Nephron progenitor cell (in vitro differentiated cells): ENCODE measurements around the gene CIDEC.
"Not testable (repeated sequence)": the region's sequence is repeated elsewhere in the genome, so short reads cannot be mapped to it uniquely, and the experiment has no call there.

Experiments
- DNase-seq: peaks from one replicate; pipeline ENCODE4 v3.0.0; 2021
- H3K27ac Mint-ChIP-seq: 2 replicates; pipeline ENCODE4 v1.8.0; 2021; ENCODE audit warnings: mild to moderate bottlenecking, moderate library complexity, mixed read lengths
- H3K27me3 Mint-ChIP-seq: 2 replicates; pipeline ENCODE4 v1.8.0; 2021; ENCODE audit warnings: mild to moderate bottlenecking, low read depth, mixed read lengths; ENCODE audit not compliant: poor library complexity
- H3K36me3 Mint-ChIP-seq: 2 replicates; pipeline ENCODE4 v1.8.0; 2021; ENCODE audit warnings: low read depth, mixed read lengths
- H3K4me1 Mint-ChIP-seq: 2 replicates; pipeline ENCODE4 v1.8.0; 2021; ENCODE audit warnings: mixed read lengths
- H3K4me3 Mint-ChIP-seq: 2 replicates; pipeline ENCODE4 v1.8.0; 2021; ENCODE audit warnings: mild to moderate bottlenecking, moderate library complexity, mixed read lengths
- H3K9me3 Mint-ChIP-seq: 2 replicates; pipeline ENCODE4 v1.8.0; 2021; ENCODE audit warnings: mild to moderate bottlenecking, moderate library complexity, mixed read lengths
- CTCF ChIP-seq: fragments of 200-600 bp; sonication (generic); IDR thresholded peaks from 2 replicates; pipeline ENCODE4 v1.5.0; 2021; ENCODE audit warnings: antibody characterized with exemption

The CIDEC gene

GRCh38 chr3:9855594-9855993 lies 24.5 kb downstream of the CIDEC start:
- H3K4me1 Mint-ChIP-seq = peaks cover 21% of the 10 kb centered on the region
- H3K4me3 Mint-ChIP-seq = no peak overlapping the region
- H3K9me3 Mint-ChIP-seq = no peaks in the 10 kb centered on the region
- no peak for DNase-seq
- TF ChIP-seq CTCF = no peak
- no peak overlapping the region for H3K27ac Mint-ChIP-seq
- peaks cover 20% of the 10 kb centered on the region for H3K27me3 Mint-ChIP-seq
- no peaks in the 10 kb centered on the region for H3K36me3 Mint-ChIP-seq

- Mint-ChIP-seq H3K4me1 (peaks cover 21% of the 10 kb centered on the region), H3K27ac (peak overlapping the region; percentile 85), H3K27me3 (peaks cover 27% of the 10 kb centered on the region)
- H3K36me3 Mint-ChIP-seq, DNase-seq, H3K4me3 Mint-ChIP-seq, H3K9me3 Mint-ChIP-seq: not testable (repeated sequence)
Measured at GRCh38 chr3:9854291-9854940, 25.6 kb downstream of the CIDEC start.

GRCh38 chr3:9852528-9852927 lies 27.5 kb downstream of the CIDEC start:
- H3K36me3 Mint-ChIP-seq = no peaks in the 10 kb centered on the region
- no peak overlapping the region for H3K4me3 Mint-ChIP-seq
- DNase-seq = no peak
- H3K27me3 Mint-ChIP-seq = peaks cover 32% of the 10 kb centered on the region
- no peak for TF ChIP-seq CTCF
- peaks cover 20% of the 10 kb centered on the region for H3K4me1 Mint-ChIP-seq
- no peak overlapping the region for H3K27ac Mint-ChIP-seq
- no peaks in the 10 kb centered on the region for H3K9me3 Mint-ChIP-seq

GRCh38 chr3:9851926-9852325 lies 28.1 kb downstream of the CIDEC start:
- not testable (repeated sequence) for H3K9me3 Mint-ChIP-seq, H3K4me3 Mint-ChIP-seq, H3K27ac Mint-ChIP-seq, H3K36me3 Mint-ChIP-seq, DNase-seq
- Mint-ChIP-seq H3K27me3 (peaks cover 32% of the 10 kb centered on the region), H3K4me1 (peaks cover 20% of the 10 kb centered on the region)

- H3K9me3 Mint-ChIP-seq, DNase-seq, H3K4me3 Mint-ChIP-seq, H3K27ac Mint-ChIP-seq, H3K36me3 Mint-ChIP-seq: not testable (repeated sequence)
- H3K4me1 Mint-ChIP-seq = peaks cover 20% of the 10 kb centered on the region
- peaks cover 35% of the 10 kb centered on the region for H3K27me3 Mint-ChIP-seq
Measured at GRCh38 chr3:9851383-9851782, 28.7 kb downstream of the CIDEC start.

GRCh38 chr3:9848860-9849259 lies 31.2 kb downstream of the CIDEC start:
- not testable (repeated sequence) for H3K27ac Mint-ChIP-seq, H3K36me3 Mint-ChIP-seq, H3K4me3 Mint-ChIP-seq, DNase-seq, H3K9me3 Mint-ChIP-seq
- peaks cover 14% of the 10 kb centered on the region for H3K4me1 Mint-ChIP-seq
- TF ChIP-seq CTCF = peak; percentile 57
- H3K27me3 Mint-ChIP-seq = peaks cover 35% of the 10 kb centered on the region

- Mint-ChIP-seq H3K27me3 (peaks cover 28% of the 10 kb centered on the region), H3K4me1 (peaks cover 14% of the 10 kb centered on the region)
- H3K27ac Mint-ChIP-seq, H3K36me3 Mint-ChIP-seq, H3K9me3 Mint-ChIP-seq, DNase-seq, H3K4me3 Mint-ChIP-seq: not testable (repeated sequence)
Measured at GRCh38 chr3:9847870-9848269, 32.2 kb downstream of the CIDEC start.

- Mint-ChIP-seq H3K4me1 (peaks cover 23% of the 10 kb centered on the region), H3K4me3 (no peak overlapping the region), H3K27ac (no peak overlapping the region), H3K9me3 (no peaks in the 10 kb centered on the region), H3K36me3 (peaks cover 6% of the 10 kb centered on the region), H3K27me3 (peaks cover 20% of the 10 kb centered on the region)
- no peak for TF ChIP-seq CTCF
- no peak for DNase-seq
Measured at GRCh38 chr3:9846931-9847488, 33.0 kb downstream of the CIDEC start.
